ENCODE measurements around the gene MAG.
"Not testable (repeated sequence)": the region's sequence is repeated elsewhere in the genome, so short reads cannot be mapped to it uniquely, and the experiment has no call there.

MAG gene

GRCh38 chr19:35354898-35355297 lies 62.9 kb downstream of the MAG start:
- TF ChIP-seq EZH2phosphoT487 (IDR thresholded peaks at IDR 0.05; ENCODE audit: low read depth) (no peak), CTCF (IDR thresholded peaks at IDR 0.05; ENCODE audit: low read depth, low read length) (no peak)

GRCh38 chr19:35355791-35356460 lies 64.0 kb downstream of the MAG start:
- H3K27me3 ChIP-seq (ENCODE audit: low read depth, low read length): 0 out of 2 replicates have a peak, but pooled peaks cover 12% of the 10 kb centered on the region
- no peak for TF ChIP-seq CTCF (IDR thresholded peaks at IDR 0.05; ENCODE audit: low read depth, low read length)
- TF ChIP-seq EZH2phosphoT487 (IDR thresholded peaks at IDR 0.05; ENCODE audit: low read depth): no peak
- H3K9me3 ChIP-seq (ENCODE audit: insufficient read depth, low read length): no peaks in the 10 kb centered on the region
- no peak overlapping the region for H2AFZ ChIP-seq (ENCODE audit: low read depth, low read length)
- peaks cover 11% of the 10 kb centered on the region for H3K4me1 ChIP-seq (ENCODE audit: low read length)
- no peak overlapping the region for H3K4me3 ChIP-seq (ENCODE audit: low read length)
- no peak overlapping the region for H3K27ac ChIP-seq (ENCODE audit: low read length)
- H3K36me3 ChIP-seq (replicated peaks; ENCODE audit: low read depth, low read length): no peaks in the 10 kb centered on the region
- no peak overlapping the region for H3K4me2 ChIP-seq (ENCODE audit: low read length)
- H3K79me2 ChIP-seq (ENCODE audit: low read length): no peaks in the 10 kb centered on the region
- no peak overlapping the region for H3K9ac ChIP-seq (ENCODE audit: low read length)
- H4K20me1 ChIP-seq (ENCODE audit: insufficient read depth, low read length): no peaks in the 10 kb centered on the region

More at GRCh38 chr19:35354898-35355297, 62.9 kb downstream of the MAG start:
- Histone ChIP-seq H3K4me1 (ENCODE audit: low read length) (peaks cover 21% of the 10 kb centered on the region), H3K9ac (ENCODE audit: low read length) (no peak overlapping the region), H3K4me2 (ENCODE audit: low read length) (no peak overlapping the region), H4K20me1 (ENCODE audit: insufficient read depth, low read length) (no peaks in the 10 kb centered on the region), H3K36me3 (replicated peaks; ENCODE audit: low read depth, low read length) (no peaks in the 10 kb centered on the region), H3K4me3 (ENCODE audit: low read length) (no peak overlapping the region), H3K27me3 (ENCODE audit: low read depth, low read length) (0 out of 2 replicates have a peak, but pooled peaks cover 11% of the 10 kb centered on the region), H3K27ac (ENCODE audit: low read length) (no peak overlapping the region), H3K9me3 (ENCODE audit: insufficient read depth, low read length) (no peaks in the 10 kb centered on the region), H3K79me2 (ENCODE audit: low read length) (no peaks in the 10 kb centered on the region), H2AFZ (ENCODE audit: low read depth, low read length) (no peak overlapping the region)

- Histone ChIP-seq H3K9ac (ENCODE audit: low read length) (no peak within 1 kb of the TSS), H4K20me1 (ENCODE audit: insufficient read depth, low read length) (no peaks in the 10 kb centered on the region), H3K4me1 (ENCODE audit: low read length) (peaks cover under 1% of the 10 kb centered on the region; the same call in 1 of the 2 replicates), H3K4me2 (ENCODE audit: low read length) (peak within 1 kb of the TSS; percentile 9; the same call in 1 of the 2 replicates), H3K27ac (ENCODE audit: low read length) (no peak within 1 kb of the TSS), H3K9me3 (ENCODE audit: insufficient read depth, low read length) (no peaks in the 10 kb centered on the region), H3K27me3 (ENCODE audit: low read depth, low read length) (peaks cover 19% of the 10 kb centered on the region; the same call in 1 of the 2 replicates), H3K36me3 (replicated peaks; ENCODE audit: low read depth, low read length) (no peaks in the 10 kb centered on the region), H3K79me2 (ENCODE audit: low read length) (no peaks in the 10 kb centered on the region), H2AFZ (ENCODE audit: low read depth, low read length) (no peak within 1 kb of the TSS), H3K4me3 (ENCODE audit: low read length) (no peak within 1 kb of the TSS)
- TF ChIP-seq CTCF (IDR thresholded peaks at IDR 0.05; ENCODE audit: low read depth, low read length) (no peak), EZH2phosphoT487 (IDR thresholded peaks at IDR 0.05; ENCODE audit: low read depth) (no peak)
Measured at GRCh38 chr19:35357867-35358573, 66.1 kb downstream of the MAG start, which contains the start of gene FFAR3. FFAR3 (plus strand) TSS chr19:35358460; CDS start chr19:35358891, 431 bp downstream.

GRCh38 chr19:35358834-35359233 lies 66.9 kb downstream of the MAG start:
- H3K27me3 ChIP-seq (ENCODE audit: low read depth, low read length): peaks cover 19% of the 10 kb centered on the region; the same call in 1 of the 2 replicates
- not testable (repeated sequence) for H3K9me3 ChIP-seq (ENCODE audit: insufficient read depth, low read length); H3K36me3 ChIP-seq (replicated peaks; ENCODE audit: low read depth, low read length); H4K20me1 ChIP-seq (ENCODE audit: insufficient read depth, low read length); H3K27ac ChIP-seq (ENCODE audit: low read length); H3K79me2 ChIP-seq (ENCODE audit: low read length); H3K4me1 ChIP-seq (ENCODE audit: low read length); H2AFZ ChIP-seq (ENCODE audit: low read depth, low read length); H3K4me3 ChIP-seq (ENCODE audit: low read length); H3K9ac ChIP-seq (ENCODE audit: low read length); H3K4me2 ChIP-seq (ENCODE audit: low read length)

GRCh38 chr19:35359395-35359794 lies 67.4 kb downstream of the MAG start:
- not testable (repeated sequence) for H3K9ac ChIP-seq (ENCODE audit: low read length); H3K4me1 ChIP-seq (ENCODE audit: low read length); H3K4me2 ChIP-seq (ENCODE audit: low read length); H3K27ac ChIP-seq (ENCODE audit: low read length); H3K79me2 ChIP-seq (ENCODE audit: low read length); H3K9me3 ChIP-seq (ENCODE audit: insufficient read depth, low read length); H3K4me3 ChIP-seq (ENCODE audit: low read length); H3K36me3 ChIP-seq (replicated peaks; ENCODE audit: low read depth, low read length); H4K20me1 ChIP-seq (ENCODE audit: insufficient read depth, low read length); H2AFZ ChIP-seq (ENCODE audit: low read depth, low read length)
- H3K27me3 ChIP-seq (ENCODE audit: low read depth, low read length): peaks cover 19% of the 10 kb centered on the region; the same call in 1 of the 2 replicates

- not testable (repeated sequence) for H3K4me1 ChIP-seq (ENCODE audit: low read length); H3K79me2 ChIP-seq (ENCODE audit: low read length); H4K20me1 ChIP-seq (ENCODE audit: insufficient read depth, low read length); H3K36me3 ChIP-seq (replicated peaks; ENCODE audit: low read depth, low read length); H3K9ac ChIP-seq (ENCODE audit: low read length); H3K4me2 ChIP-seq (ENCODE audit: low read length); H3K4me3 ChIP-seq (ENCODE audit: low read length); H3K9me3 ChIP-seq (ENCODE audit: insufficient read depth, low read length); H3K27ac ChIP-seq (ENCODE audit: low read length); H2AFZ ChIP-seq (ENCODE audit: low read depth, low read length)
- H3K27me3 ChIP-seq (ENCODE audit: low read depth, low read length): peaks cover 19% of the 10 kb centered on the region; the same call in 1 of the 2 replicates
Measured at GRCh38 chr19:35360081-35360480, 68.1 kb downstream of the MAG start.

Measured in OCI-LY3 (cell line).